GM12864 (cell line): Measurements from ENCODE around the gene GNAL.
"Not testable (repeated sequence)": the region's sequence is repeated elsewhere in the genome, so short reads cannot be mapped to it uniquely, and the experiment has no call there.

Experiments
- DNase-seq: peaks from one replicate; pipeline ENCODE4 v3.0.0-alpha.2; 2011; ENCODE audit warnings: low read depth
- H3K4me3 ChIP-seq: 2 replicates; pipeline ENCODE4 v1.5.1; 2011; ENCODE audit warnings: mild to moderate bottlenecking, low read depth, low read length, control low read depth
- TF ChIP-seq, protein P1 (sequence below): IDR thresholded peaks from 2 replicates; pipeline ENCODE4 v1.5.1; 2011; ENCODE audit warnings: low read depth, mild to moderate bottlenecking, moderate library complexity, low read length, control low read depth, inconsistent platforms; ENCODE audit errors: missing control alignments

GNAL gene

DNA sequence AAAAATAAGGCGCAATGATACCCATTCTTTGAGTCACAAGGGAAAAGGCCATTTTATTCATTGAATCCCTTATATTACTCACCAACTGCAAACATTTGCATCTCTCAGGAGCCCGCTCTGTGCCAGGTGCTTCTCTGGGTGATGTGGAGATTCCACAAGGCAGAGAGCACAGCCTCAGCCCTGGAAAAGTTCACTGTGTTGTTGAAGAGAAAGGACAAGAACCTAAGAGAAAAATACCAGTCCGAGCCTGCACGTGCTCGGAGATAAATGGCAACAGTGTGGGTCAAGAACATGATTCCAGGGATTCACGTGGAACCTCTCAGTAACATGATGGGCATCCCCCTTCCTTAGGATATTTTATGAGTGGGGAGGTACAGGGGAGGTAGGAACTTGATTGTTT is 11.8 kb downstream of the GNAL start:
- DNase-seq = no peak
- H3K4me3 ChIP-seq = no peak overlapping the region
- TF ChIP-seq, protein P1, sequence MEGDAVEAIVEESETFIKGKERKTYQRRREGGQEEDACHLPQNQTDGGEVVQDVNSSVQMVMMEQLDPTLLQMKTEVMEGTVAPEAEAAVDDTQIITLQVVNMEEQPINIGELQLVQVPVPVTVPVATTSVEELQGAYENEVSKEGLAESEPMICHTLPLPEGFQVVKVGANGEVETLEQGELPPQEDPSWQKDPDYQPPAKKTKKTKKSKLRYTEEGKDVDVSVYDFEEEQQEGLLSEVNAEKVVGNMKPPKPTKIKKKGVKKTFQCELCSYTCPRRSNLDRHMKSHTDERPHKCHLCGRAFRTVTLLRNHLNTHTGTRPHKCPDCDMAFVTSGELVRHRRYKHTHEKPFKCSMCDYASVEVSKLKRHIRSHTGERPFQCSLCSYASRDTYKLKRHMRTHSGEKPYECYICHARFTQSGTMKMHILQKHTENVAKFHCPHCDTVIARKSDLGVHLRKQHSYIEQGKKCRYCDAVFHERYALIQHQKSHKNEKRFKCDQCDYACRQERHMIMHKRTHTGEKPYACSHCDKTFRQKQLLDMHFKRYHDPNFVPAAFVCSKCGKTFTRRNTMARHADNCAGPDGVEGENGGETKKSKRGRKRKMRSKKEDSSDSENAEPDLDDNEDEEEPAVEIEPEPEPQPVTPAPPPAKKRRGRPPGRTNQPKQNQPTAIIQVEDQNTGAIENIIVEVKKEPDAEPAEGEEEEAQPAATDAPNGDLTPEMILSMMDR = no peak

DNA sequence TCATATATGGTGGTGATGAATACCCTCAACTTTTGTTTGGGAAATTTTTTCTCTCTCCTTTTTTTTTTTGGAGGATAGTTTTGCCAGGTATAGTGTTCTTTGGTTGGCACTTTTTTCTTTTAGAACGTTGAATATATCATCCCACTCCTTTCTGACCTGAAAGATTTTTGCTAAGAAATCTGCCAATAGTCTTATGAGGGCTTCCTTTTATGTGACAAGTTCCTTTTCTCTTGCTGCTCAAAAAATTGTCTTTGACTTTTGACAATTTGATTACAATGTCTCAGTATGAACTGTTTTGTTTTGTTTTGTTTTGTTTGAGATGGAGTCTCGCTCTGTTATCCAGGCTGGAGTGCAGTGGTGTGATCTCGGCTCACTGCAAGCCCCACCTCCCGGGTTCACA is 21.5 kb downstream of the GNAL start:
- no peak overlapping the region for H3K4me3 ChIP-seq
- no peak for DNase-seq
- TF ChIP-seq, protein P1 = no peak

DNA sequence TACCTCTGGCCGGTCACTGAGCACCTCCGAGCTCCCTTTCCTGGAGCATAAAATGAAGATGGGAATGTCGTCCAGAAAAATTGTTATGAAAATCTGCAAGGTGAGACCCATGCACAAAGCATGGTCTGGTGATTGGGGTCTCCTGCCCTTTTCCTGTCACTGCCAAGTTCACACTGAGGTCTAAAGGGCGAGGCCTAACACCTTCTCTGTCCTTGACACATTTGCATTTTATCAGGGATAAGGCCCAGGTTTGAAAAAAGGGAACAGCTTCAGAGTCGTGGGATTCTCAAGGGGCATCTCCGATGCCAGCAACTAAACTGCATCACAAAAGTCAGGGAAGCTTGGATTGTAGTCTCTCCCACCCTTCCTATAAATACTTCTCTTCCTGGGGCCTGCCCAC is 24.7 kb downstream of the GNAL start:
- no peak for DNase-seq
- no peak overlapping the region for H3K4me3 ChIP-seq
- TF ChIP-seq, protein P1 = no peak

DNA sequence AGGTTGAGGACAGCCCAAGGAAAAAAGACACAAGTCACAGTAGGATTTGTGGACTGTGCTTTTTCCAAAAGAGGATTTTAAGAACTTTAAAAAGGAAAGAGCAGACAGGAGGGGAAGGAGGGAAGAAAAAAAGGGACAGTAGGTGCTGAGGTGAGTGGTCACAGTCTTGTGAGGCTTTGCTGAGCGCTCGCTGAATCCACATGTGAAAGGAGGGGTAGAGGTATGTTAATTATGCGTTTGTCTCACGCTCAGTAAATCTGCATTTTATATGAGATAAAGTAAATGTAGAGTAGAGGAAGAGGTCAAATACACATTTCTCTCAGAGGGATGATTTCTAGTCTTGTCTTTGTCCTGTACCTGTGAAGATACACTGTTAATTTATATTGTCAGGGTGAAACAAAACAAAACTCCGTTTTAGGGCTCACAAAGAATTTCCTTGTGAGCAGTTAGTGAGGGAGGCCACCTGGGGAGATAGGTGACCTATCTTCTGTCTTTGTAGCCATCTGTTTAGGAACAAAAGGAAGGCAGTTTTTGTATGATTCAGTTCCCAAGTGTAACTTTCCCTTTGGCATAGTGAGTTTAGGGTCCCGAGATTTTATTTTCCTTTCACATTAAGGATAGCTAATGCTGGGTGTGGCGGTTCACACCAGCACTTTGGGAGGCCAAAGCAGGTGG is 25.3 kb downstream of the GNAL start:
- DNase-seq = no peak
- H3K4me3 ChIP-seq = no peak overlapping the region
- TF ChIP-seq, protein P1 = no peak

DNA sequence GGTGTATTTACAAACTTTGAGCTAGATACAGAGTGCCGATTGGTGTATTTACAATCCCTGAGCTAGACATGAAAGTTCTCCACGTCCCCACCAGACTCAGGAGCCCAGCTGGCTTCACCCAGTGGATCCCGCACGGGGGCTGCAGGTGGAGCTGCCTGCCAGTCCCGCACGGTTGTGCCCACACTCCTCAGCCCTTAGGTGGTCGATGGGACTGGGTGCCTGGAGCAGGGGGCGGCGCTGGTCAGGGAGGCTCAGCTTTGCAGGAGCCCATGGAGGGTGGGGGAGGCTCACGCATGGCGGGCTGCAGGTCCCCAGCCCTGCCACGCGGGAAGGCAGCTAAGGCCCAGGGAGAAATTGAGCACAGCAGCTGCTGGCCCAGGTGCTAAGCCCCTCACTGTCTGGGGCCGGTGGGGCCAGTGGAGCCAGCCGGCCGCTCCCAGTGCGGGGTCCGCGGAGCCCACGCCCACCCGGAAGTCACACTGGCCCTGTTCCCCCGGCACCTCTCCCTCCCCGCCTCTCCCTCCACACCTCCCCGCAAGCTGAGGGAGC is 27.8 kb downstream of the GNAL start:
- H3K4me3 ChIP-seq, DNase-seq: not testable (repeated sequence)

DNA sequence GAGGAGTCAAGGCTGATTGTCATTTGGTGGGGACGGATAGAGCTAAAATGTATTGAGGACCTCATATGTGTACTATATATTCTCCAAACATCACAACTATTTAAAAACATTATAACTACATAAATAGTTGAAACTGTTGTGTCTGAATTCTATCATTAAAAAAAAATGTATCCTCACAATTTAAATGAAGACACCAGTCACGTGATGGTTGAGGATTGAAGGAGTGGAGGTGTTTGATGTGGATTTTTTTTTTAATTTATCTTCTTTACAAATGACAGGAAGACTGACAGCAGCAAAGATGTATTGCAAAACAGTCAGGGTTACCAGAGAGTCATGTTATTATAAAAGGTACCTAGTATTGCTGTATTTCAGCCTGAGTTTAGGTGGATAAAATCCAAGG is 30.0 kb downstream of the GNAL start:
- no peak overlapping the region for H3K4me3 ChIP-seq
- no peak for DNase-seq
- TF ChIP-seq, protein P1 = no peak

DNA sequence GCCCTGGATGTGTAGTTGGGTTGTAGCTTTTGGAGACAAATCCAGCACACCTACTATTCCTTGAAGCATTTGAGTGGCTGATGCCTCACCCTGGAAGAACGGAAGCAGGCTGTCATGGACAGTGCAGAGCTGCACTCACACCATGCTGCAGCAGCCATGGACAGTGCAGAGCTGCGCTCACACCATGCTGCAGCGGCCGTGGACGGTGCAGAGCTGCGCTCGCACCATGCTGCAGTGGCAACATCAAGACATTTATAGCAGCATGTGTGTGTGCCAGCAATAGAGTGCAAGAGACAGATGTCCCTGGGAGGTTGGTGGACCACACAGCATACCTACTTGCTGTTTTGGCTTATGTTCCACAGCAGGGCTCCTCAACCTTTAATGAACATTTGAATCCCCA is 30.6 kb downstream of the GNAL start:
- TF ChIP-seq, protein P1 = no peak
- H3K4me3 ChIP-seq = no peak overlapping the region
- DNase-seq = no peak
